GM18517 (cell line): ENCODE data around the gene AFAP1.
"Not testable (repeated sequence)": the region's sequence is repeated elsewhere in the genome, so short reads cannot be mapped to it uniquely, and the experiment has no call there.

ENCODE experiments used
- ATAC-seq: cut with Tn5 transposase; IDR thresholded peaks from one replicate; pipeline ENCODE4 v1.9.1; 2021; ENCODE audit warnings: mild to moderate bottlenecking, moderate library complexity; ENCODE audit not compliant: unreplicated experiment

AFAP1 gene

GRCh38 chr4:7918187-7918586 lies 21.5 kb downstream of the AFAP1 start:
- not testable (repeated sequence) for ATAC-seq

GRCh38 chr4:7917669-7918068 lies 22.0 kb downstream of the AFAP1 start:
- ATAC-seq: no peak

- no peak for ATAC-seq
These were observed 23.8 kb downstream of the AFAP1 start for GRCh38 chr4:7915875-7916242.

- no peak for ATAC-seq
These were observed 26.8 kb downstream of the AFAP1 start for GRCh38 chr4:7912826-7913225.

- ATAC-seq: no peak
These were observed 28.6 kb downstream of the AFAP1 start for GRCh38 chr4:7910952-7911578.

GRCh38 chr4:7910263-7910896 lies 29.3 kb downstream of the AFAP1 start:
- ATAC-seq: no peak

GRCh38 chr4:7909463-7910262 lies 30.0 kb downstream of the AFAP1 start:
- no peak for ATAC-seq

- ATAC-seq: no peak
These were observed 31.0 kb downstream of the AFAP1 start for GRCh38 chr4:7908668-7909067.

- no peak for ATAC-seq
These were observed 32.5 kb downstream of the AFAP1 start for GRCh38 chr4:7907142-7907541.

- ATAC-seq: no peak
These were observed 33.4 kb downstream of the AFAP1 start for GRCh38 chr4:7906171-7906701.

- no peak for ATAC-seq
These were observed 34.4 kb downstream of the AFAP1 start for GRCh38 chr4:7904952-7905915.

GRCh38 chr4:7903791-7904516 lies 35.7 kb downstream of the AFAP1 start:
- no peak for ATAC-seq

- ATAC-seq: no peak
These were observed 36.8 kb downstream of the AFAP1 start for GRCh38 chr4:7902826-7903225.

GRCh38 chr4:7902101-7902553 lies 37.5 kb downstream of the AFAP1 start:
- ATAC-seq: no peak

GRCh38 chr4:7901311-7901885 lies 38.3 kb downstream of the AFAP1 start:
- ATAC-seq: no peak

- ATAC-seq: no peak
These were observed 39.2 kb downstream of the AFAP1 start for GRCh38 chr4:7900334-7900909.

- ATAC-seq: no peak
These were observed 40.3 kb downstream of the AFAP1 start for GRCh38 chr4:7899184-7899869.

GRCh38 chr4:7898385-7898784 lies 41.3 kb downstream of the AFAP1 start:
- no peak for ATAC-seq

- ATAC-seq: no peak
These were observed 41.9 kb downstream of the AFAP1 start for GRCh38 chr4:7897811-7898210.
